HG02970 (cell line): ENCODE measurements around the gene HNF4A.
"Not testable (repeated sequence)": the region's sequence is repeated elsewhere in the genome, so short reads cannot be mapped to it uniquely, and the experiment has no call there.

Experiments used
- ATAC-seq: cut with Tn5 transposase; IDR thresholded peaks from one replicate; pipeline ENCODE4 v1.9.1; 2021; ENCODE audit warnings: mild to moderate bottlenecking, moderate library complexity, moderate number of reproducible peaks; ENCODE audit not compliant: unreplicated experiment, low FRiP score

The HNF4A gene

DNA sequence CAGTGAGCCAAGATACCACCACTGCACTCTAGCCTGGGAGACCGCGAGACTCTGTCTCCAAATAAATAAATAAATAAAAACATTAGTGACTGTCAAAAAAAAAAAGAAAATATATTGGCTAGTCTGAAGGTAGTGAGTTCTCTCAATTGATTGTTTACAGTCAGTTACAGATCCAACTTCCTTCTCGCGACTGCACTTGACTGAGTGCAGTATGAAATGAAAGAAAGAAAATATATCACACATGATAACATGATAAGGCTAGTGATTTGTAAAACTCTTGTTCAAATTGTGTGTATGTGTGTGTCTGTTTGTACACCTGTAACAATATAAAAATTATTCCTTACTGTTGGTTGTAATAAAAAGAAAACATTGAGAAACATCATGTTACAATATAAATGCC lies 10.8 kb upstream of the HNF4A start:
- no peak for ATAC-seq

DNA sequence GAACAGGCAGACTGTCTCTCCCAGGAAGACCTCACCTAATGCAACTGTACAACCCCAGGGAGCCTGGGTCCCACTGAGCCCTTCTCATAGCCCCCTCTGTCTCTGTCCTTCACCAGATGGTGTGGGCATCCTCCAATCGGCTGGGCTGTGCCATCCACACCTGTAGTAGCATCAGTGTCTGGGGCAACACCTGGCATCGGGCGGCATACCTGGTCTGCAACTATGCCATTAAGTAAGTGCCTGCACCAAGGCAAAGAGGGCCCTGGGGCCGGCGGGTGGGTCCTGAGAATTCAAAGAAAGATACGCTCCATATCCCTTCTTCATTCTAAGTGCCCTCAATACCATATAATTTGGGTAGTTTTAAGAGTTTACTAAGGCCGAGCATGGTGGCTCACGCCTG lies 10.4 kb upstream of the HNF4A start:
- ATAC-seq = no peak

DNA sequence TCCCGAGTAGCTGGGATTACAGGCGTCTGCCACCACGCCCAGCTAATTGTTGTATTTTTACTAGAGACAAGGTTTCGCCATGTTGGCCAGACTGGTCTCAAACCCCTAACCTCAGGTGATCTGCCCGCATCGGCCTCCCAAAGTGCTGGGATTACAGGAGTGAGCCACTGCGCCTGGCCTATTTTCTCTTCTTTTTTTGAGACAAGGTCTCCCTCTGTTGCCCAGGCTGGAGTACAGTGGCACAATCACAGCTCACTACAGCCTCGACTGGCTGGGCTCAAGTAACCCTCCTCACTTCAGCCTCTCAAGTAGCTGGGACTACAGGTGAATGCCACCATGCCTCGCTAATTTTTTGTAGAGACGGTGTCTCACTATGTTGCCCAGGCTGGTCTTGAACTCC lies 9.6 kb upstream of the HNF4A start:
- ATAC-seq = not testable (repeated sequence)

DNA sequence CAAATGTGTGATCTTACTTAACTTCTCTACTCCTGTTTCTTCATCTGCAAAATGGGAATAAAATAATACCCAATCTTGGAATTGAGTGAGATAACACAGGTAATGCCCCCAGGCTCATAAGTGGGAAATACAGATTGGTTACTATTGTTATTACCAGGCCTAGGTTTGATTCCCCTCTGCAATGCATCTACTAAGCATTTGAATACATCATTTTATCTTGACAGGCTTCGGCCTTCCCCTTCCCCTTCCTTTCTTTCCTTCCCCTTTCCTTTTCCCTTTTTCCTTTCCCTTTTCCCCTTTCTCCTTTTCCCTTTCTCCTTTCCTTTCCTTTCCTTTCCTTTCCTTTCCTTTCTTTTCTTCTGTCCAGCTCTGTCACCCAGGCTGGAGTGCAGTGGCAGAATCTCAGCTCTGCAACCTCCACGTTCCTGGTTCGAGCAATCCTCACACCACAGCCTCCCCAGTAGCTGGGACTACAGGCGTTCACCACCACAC lies 7.3 kb upstream of the HNF4A start:
- no peak for ATAC-seq

DNA sequence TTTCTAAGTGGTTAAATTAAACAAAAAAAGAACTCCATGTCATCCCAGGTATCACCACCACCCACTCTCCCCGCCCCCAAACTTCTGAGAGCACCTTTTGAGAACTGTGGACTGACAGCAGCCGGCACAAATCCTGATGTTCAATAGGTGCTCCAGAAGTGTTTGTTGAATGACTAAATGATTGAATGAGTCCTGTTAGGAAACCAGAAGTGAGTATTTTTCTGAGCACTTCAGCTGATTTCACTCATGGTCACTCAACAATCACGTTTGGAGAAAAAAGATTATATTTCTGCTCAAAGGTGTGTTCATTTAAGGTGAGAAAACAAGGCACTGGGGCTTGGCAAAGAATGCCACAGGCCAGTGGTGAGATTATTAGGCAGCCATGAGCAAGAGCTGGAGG lies 6.2 kb upstream of the HNF4A start:
- no peak for ATAC-seq

DNA sequence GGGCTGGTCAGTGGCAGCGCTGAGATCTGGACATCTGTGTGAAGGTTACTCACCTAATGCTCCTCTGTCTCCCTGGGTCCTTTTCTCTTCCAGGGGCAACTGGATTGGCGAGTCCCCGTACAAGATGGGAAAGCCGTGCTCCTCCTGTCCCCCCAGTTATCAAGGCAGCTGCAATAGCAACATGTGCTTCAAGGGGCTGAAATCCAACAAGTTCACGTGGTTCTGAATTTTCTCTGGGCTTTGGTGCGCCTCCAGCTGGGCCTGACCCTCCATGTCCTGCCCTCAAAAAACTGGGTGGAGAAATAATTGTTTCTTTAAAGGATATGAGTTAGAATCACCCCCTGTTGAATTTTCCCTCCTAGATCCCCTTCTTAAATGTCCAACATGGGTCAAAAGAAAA lies 4.9 kb upstream of the HNF4A start:
- ATAC-seq = no peak

DNA sequence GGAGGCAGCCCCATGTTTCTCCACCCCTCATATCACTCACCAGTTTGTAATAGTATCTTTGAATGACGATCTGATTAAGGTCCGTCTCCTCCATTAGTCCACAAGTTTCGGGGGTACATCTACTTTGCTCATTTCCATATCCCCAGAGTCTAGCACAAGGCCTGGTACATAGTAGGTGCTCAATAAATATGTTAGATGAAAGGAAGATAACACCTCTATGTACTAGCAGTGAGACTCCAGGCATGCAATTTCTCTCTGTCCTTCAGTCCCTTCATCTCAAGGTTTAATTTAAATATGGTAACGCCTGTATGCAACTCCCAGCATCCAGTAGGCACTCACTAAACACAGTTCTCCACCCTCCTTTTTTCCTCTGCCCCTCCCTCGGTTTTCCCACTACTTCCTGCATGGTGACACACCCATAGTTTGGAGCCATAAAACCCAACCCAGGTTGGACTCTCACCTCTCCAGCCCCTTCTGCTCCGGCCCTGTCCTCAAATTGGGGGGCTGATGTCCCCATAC lies 461 bp upstream of the HNF4A start:
- no peak for ATAC-seq

DNA sequence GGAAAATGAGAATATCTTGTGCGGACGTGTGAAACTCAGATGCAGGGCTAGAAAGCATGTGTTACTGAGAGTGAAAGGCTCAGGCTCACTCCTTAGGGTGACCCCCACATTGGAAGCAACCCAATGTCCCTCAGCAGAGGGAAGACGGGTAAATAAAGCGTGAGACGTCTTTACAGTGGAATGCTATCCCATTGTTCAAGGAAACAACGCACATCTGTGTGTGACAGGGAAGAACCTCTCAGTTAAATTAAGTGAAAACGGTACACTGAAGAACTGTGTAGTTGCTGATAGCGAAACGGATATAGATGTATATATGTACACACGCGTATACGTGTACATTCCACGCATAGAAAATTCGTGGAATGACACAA lies 839 bp downstream of the HNF4A start:
- ATAC-seq = no peak

DNA sequence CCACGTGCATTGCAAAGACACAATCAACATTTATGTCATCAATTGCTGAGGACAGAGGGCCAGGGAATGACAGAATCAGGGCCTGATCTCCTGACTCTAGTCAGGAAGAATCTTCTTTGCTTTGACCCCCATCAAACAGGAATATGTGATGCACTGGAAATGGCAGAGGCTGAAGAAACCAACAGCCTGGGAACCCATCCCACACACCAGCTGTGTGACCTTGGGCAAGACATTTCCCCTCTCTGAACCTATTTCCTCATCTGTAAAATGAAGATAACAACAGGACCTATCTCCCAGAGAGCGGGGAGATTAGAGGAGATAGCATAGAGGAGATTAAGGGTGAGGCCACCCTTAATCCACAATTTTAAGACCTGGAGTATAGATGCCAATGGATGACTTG lies 1.5 kb downstream of the HNF4A start:
- no peak for ATAC-seq

DNA sequence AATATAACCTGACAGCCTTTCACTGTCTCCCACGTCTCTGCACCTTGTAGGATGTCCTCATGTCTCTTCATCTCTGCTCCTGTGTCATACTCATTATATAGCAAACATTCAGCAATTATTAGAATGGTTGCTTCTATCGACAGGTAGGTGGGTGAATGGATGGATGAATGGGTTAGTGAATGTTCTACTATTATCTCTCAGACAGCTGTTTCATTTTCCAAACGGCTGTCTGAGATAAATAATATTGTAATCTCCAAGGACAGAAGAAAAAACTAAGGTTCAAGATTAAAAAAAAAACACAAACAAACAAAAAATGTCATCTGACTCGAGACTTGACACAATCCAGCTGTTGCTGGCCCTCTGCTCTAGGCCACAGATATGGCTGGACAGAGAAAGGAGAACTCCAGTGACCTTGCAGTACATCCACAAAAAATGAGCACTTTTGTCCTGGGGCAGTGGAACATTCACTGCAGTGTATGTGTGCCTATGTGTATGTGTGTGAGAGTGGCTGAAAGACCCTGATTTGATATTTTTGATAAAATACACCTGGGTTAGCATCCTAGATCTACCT lies 2.1 kb downstream of the HNF4A start:
- ATAC-seq = no peak

DNA sequence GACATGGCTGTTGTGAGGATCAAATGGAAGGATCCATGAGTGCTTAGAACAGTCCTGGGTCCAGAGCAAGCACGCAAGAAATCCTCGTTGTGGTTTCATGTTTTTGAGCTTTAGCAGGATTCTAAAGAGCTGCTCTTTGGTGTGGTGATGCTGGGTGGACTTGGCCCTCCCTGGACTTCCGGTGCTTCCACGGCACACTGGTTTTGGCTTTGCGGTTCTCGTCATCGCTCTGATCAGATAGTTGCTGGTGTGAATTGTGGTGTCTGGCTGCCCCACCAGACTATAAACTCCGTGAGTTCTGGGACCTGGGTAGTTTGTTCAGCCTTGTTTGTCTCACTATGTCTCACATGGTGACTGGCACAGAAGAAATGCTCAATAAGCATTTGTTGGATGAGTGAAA lies 3.3 kb downstream of the HNF4A start:
- ATAC-seq = no peak

DNA sequence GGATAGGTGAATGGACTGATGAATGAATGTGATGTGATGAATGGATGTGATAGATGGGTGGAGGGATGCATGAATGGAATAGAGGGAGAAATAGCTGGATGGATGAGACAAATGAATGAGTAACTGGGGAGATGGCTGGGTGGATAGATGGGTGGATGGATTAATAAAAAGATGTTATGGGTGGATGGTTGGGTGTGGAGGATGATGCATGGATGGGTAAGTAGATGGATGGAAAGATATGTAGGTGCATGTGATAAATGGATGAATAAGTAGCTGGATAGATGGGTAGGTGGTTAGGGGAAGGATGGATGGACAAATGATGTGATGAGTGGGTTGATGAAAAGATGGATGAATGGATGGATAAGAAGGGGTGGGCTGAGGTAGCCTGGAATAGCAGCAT lies 4.7 kb downstream of the HNF4A start:
- ATAC-seq = no peak

DNA sequence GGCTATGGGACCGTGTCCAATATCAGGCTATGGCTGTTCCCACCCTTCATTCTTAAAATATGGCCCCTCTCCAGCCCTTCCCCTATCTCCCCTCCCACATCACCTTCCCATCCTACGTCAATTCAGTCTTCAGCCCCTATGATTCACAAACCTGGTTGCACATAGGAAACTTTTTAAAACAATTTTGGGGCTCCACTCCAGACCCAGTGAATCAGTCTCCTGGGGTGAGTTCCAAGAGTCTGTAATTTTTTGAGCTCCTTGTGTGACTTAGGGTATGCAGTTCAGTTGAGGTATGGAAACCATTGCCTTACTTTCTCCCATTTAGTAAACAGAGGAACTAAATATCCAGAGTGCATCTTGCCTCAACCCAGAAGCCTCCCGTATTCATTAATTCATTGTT lies 5.5 kb downstream of the HNF4A start:
- no peak for ATAC-seq

DNA sequence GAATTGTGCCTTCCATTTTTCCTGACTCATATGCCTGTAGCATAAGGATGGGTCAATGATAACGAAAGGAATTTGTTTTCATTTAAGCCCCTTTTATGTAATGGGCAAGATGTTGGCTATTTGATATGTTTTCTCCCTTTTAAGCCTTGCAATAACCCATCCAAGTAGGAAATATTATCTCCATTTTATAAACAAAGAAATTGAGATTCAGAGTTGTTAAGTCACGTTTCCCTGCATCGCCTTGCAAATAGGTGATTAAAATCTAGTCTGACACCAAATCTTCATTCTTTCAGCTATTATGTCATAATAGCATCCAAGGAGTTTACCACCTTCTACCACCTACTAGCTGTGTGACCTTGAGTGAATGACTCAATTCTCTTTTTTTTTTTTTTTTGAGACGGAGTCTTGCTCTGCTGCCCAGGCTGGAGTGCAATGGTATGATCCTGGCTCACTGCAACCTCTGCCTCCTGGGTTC lies 7.0 kb downstream of the HNF4A start:
- ATAC-seq = no peak

DNA sequence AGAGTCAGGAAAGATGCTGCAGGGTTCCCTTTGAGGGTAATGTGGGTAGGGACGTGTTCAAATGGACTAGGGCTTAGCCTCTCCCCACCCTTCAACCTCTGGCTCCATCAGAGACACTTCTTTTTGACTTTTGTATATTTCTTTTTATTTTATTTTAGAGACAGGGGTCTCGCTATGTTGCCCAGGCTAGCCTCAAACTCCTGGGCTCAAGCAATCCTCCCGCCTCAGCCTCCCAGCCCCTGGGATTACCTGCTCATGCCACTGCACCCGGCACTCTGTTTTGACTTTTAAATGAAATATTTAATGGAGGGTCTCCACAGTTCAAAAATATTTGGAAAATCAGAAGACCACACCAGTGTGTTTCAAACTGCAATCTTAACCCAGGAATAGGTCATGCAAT lies 8.6 kb downstream of the HNF4A start:
- no peak for ATAC-seq

DNA sequence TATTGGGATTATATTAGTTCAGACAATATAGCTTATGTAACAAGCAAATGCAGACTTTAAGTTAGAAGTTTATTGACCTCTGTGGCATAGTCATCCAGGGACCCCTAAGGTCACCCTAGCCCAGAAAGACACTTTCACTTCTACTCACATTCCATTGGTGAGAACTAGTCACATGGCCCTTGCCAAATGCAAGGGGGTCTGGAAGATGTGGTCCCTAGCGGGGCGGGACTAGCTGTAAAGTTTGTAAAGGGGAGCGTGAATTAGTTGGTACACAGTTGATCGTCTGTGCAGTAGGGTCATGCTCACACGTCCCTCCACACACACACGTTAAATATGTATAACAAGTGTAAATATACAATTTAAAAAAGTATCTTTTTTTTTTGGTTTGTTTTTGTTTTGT lies 9.3 kb downstream of the HNF4A start:
- ATAC-seq = no peak

DNA sequence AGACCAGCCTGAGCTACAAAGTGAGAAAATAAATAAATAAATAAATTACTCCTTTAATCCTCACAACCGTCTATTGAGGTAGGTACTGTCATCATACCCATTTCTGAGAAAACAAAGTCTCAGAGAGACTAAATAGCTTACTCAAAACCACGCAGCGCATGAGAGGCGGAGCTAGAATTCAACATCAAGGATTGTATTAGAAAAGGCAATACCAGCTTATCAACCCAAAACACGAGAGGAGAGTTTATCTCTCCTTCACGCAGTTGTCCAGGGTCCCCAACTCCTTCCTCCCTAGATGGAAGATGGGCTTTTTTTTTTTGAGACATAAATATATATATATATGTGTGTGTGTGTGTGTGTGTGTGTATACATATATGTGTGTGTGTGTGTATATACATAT lies 12.2 kb downstream of the HNF4A start:
- no peak for ATAC-seq

DNA sequence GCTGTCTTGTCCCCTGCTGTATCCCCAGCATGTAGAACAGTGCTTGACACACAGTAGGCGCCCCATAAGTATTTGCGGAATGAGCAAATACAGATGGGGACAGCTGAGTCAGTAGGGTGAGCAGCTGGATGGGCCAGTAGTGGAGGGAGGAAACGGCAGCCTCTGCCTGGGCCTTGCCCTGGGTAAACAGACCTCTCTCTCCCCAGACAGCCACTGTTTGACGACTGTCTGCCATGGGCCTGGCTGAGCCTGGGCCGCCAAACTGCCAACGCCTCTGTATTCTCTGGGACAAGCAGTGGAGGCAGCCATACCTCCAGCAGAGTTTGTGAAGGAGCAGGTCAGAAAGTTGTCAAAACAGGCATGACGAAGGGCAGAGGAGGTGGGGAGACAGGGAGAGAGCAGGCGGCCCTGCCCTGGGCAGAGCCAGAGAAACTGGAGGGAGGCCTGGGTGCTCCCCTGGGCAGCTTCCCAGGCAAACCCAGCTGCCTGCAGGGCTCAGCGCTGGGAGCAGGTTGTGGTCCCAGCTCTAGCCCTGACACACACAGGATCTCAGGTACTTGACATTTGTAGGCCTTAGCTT lies 15.2 kb downstream of the HNF4A start:
- ATAC-seq = no peak

DNA sequence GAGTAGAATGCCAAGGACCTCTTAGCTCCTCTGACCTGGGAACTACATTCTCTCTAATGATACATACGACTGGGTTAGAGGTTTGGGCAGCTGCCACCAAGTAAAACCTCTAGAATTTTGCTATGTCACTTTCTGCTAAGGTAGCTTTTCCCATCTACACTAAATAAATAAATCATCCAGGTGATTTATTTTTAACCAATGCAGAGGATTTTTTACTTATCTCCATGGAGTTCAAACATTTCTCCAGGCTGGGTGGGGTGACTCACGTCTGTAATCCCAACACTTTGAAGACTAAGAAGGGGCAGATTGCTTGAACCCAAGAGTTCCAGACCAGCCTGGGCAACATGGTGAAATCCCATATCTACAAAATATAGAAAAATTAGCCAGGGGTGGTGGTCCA lies 27.1 kb downstream of the HNF4A start:
- ATAC-seq = no peak

DNA sequence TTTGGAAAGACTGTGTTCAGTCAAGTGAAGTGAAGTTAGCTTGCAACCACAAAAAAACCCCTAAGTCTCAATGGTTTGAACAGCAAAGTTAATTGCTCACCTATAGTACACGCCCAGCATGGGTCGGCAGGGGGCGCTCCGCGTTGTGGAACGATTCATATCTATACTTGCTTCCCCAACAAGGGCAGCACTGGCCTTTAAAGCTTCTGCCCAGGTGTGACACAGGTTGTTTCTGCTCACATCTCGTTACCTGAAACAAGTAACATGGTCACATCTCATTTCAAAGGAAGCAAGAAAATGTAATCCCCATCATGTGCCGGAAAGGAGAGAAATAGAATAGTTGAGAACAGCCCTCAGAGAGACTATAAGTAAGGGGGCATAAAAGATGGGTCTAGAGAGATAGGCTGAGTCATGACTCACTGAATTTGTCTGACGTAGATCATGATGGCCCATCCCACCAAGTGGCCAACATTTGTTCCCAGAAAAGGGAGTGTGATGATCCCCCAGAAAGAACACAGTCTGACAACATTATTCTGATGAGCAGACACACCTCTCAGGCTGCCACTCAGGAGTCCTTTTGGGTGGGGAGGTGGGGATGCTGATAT lies 29.0 kb downstream of the HNF4A start:
- ATAC-seq = no peak

DNA sequence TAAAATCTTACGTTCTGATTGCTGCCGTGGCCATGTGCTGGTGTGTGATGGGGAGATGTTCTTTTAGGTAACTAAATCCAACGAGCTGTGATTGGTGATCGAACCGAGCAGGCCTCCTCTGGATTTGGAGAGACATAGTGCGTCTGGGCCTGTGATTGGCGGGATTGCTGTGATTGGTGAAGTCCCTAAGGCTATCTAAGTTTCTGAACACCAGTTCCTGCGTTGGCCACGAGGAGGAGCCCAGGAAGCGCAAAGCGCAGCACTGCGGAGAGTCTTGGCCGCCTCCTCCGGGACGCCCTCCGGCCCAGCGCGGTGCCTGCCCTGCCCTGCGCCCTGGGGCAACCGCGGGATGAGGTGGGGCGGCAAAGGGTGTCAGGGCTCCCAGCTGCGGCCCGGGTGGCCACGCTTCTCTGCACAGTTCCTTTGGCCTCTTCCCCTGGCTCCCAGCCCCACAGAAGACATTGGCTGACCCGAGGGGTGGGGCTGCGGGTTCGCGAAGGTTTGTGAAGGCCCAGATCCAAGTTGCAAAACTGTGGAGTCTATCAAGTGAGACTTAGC lies 33.0 kb downstream of the HNF4A start:
- ATAC-seq = no peak

DNA sequence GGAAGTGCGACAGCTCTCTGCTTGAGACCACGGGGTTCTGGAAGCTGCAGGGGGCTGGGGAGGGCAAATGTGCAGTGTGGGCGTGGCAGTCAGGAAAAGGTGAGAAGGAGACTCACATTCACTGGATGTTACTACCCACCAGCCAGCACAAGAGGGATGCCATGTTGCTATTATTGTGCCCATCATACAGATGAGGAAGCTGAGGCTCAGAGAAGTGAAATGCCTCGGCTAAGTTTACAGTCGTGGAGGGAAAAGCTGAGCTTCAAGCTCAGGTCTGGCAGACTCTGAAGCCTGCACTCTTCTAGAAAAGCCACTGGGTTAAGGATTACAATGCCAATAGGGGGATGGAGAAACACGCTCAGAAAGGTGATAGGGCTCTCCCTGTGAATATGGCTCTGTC lies 34.4 kb downstream of the HNF4A start:
- no peak for ATAC-seq
